ENCODE measurements around the gene DOK6. TPM values are rescaled to one million over a fixed set of nuclear protein-coding genes. Genes with fewer than 3 reads are reported as not detected.

The DOK6 gene
- total RNA-seq, 1 experiment from 2014 or later = 4.1 TPM

- ChIA-PET POLR2A (no interaction called here), CTCF (interaction anchor here (0.6 to 1.4 kb wide), 4 partner anchors 16 to 556 kb away, joined by 3 to 5 read pairs (median 3); no protein-coding TSS in a partner anchor)
- Mint-ChIP-seq H3K4me1 (peaks cover 8% of the 10 kb centered on the region), H3K36me3 (no peaks in the 10 kb centered on the region), H3K27me3 (ENCODE audit: low read depth) (no peaks in the 10 kb centered on the region), H3K9me3 (peaks cover 14% of the 10 kb centered on the region), H3K4me3 (no peak overlapping the region), H3K27ac (peak overlapping the region; percentile 76; the same call in 1 of the 2 replicates)
- peak; percentile 81 for ATAC-seq
- DNase-seq (ENCODE audit: low spot score) = peak; percentile 11
- TF ChIP-seq ZMAT4 (CRISPR knock-in tag; IDR thresholded peaks at IDR 0.05) (no peak), GABPB1 (CRISPR knock-in tag; IDR thresholded peaks at IDR 0.05) (peak; percentile 68)
Observed at GRCh38 chr18:69484699-69485396, 84.2 kb downstream of the DOK6 start.

GRCh38 chr18:69487488-69488394 lies 87.1 kb downstream of the DOK6 start:
- POLR2A ChIA-PET = no interaction called here
- no peak for TF ChIP-seq AFF4 (CRISPR knock-in tag; IDR thresholded peaks at IDR 0.05; ENCODE audit: borderline replicate concordance)
- TF ChIP-seq PRRX2 (CRISPR knock-in tag; IDR thresholded peaks at IDR 0.05) = no peak
- no peak for TF ChIP-seq MXD4 (CRISPR knock-in tag; IDR thresholded peaks at IDR 0.05; ENCODE audit: borderline replicate concordance)
- no peak for TF ChIP-seq ATF1 (CRISPR knock-in tag; IDR thresholded peaks at IDR 0.05)
- TF ChIP-seq JUN (CRISPR knock-in tag; IDR thresholded peaks at IDR 0.05) = no peak
- no peak for TF ChIP-seq CDX4 (CRISPR knock-in tag; IDR thresholded peaks at IDR 0.05; ENCODE audit: borderline replicate concordance)
- no peak for TF ChIP-seq GRHL2 (CRISPR knock-in tag; IDR thresholded peaks at IDR 0.05; ENCODE audit: insufficient replicate concordance, severe bottlenecking)
- TF ChIP-seq NFE2L1 (CRISPR knock-in tag; IDR thresholded peaks at IDR 0.05) = no peak
- TF ChIP-seq PRDM15 (CRISPR knock-in tag; IDR thresholded peaks at IDR 0.05) = no peak
- TF ChIP-seq ZNF512 (CRISPR knock-in tag; IDR thresholded peaks at IDR 0.05; ENCODE audit: borderline replicate concordance) = no peak
- TF ChIP-seq ZBTB43 (CRISPR knock-in tag; IDR thresholded peaks at IDR 0.05) = no peak
- no peak for TF ChIP-seq FOXK1 (CRISPR knock-in tag; IDR thresholded peaks at IDR 0.05)
- no peak for TF ChIP-seq EMX1 (CRISPR knock-in tag; IDR thresholded peaks at IDR 0.05)
- TF ChIP-seq ZNF671 (CRISPR knock-in tag; IDR thresholded peaks at IDR 0.05) = no peak
- no peak for TF ChIP-seq ZNF281 (CRISPR knock-in tag; IDR thresholded peaks at IDR 0.05)
- TF ChIP-seq NFYB (CRISPR knock-in tag; conservative IDR thresholded peaks at IDR 0.05; ENCODE audit: low read depth) = no peak

More at GRCh38 chr18:69487488-69488394, 87.1 kb downstream of the DOK6 start:
- Mint-ChIP-seq H3K4me1 (peaks cover 8% of the 10 kb centered on the region), H3K27ac (no peak overlapping the region), H3K36me3 (no peaks in the 10 kb centered on the region), H3K4me3 (no peak overlapping the region), H3K27me3 (ENCODE audit: low read depth) (no peaks in the 10 kb centered on the region), H3K9me3 (peaks cover 11% of the 10 kb centered on the region)
- DNase-seq (ENCODE audit: low spot score) = no peak
- ATAC-seq = no peak
- CTCF ChIA-PET = no interaction called here

Measured in WTC11 (cell line).